Subcutaneous abdominal adipose tissue (tissue), 5 donors: ENCODE data around the gene AKAP5.
A peak's percentile ranks its signal among the peaks of the same experiment; 100 is the strongest.

ENCODE experiments used
- H3K27ac ChIP-seq: one replicate; pipeline ENCODE4 v1.7.0; 2013; ENCODE audit warnings: low read depth, mild to moderate bottlenecking, inconsistent platforms, low read length, moderate library complexity
- H3K27me3 ChIP-seq, 5 donors: one replicate each; pipeline ENCODE4 v1.7.0; 2013; ENCODE audit warnings: low read length in 5 of 5, inconsistent platforms in 1 of 5; ENCODE audit not compliant: control insufficient read depth in 5 of 5, insufficient read depth in 4 of 5
- H3K36me3 ChIP-seq, 5 donors: one replicate each; pipeline ENCODE4 v1.7.0; 2013; ENCODE audit warnings: low read length in 5 of 5; ENCODE audit not compliant: control insufficient read depth in 5 of 5, insufficient read depth in 5 of 5
- H3K4me1 ChIP-seq, 5 donors: one replicate each; pipeline ENCODE4 v1.7.0; 2013; ENCODE audit warnings: low read length in 5 of 5, mild to moderate bottlenecking in 3 of 5, moderate library complexity in 1 of 5; ENCODE audit not compliant: control insufficient read depth in 5 of 5, insufficient read depth in 5 of 5
- H3K4me3 ChIP-seq, 5 donors: one replicate each; pipeline ENCODE4 v1.7.0; 2013; ENCODE audit warnings: low read length in 5 of 5, low read depth in 1 of 5
- H3K9ac ChIP-seq, 5 donors: one replicate each; pipeline ENCODE4 v1.7.0; 2013; ENCODE audit warnings: low read length in 5 of 5, mild to moderate bottlenecking in 4 of 5, moderate library complexity in 3 of 5
- H3K9me3 ChIP-seq, 5 donors: one replicate each; pipeline ENCODE4 v1.7.0; 2013; ENCODE audit warnings: low read length in 5 of 5; ENCODE audit not compliant: control insufficient read depth in 5 of 5
- donor health status: healthy.
- donor health status: healthy.
- donor health status: healthy.
- donor health status: healthy.
- donor health status: healthy.

The AKAP5 gene

GRCh38 chr14:64465191-64465822 lies at the start of gene AKAP5:
Gene AKAP5, plus strand, starts transcription at chr14:64465499. Its CDS starts 2,896 bp downstream, at chr14:64468395.
- Histone ChIP-seq H3K9me3 (no peaks in the 10 kb centered on the region), H3K36me3 (peaks cover 2 to 15% (median 7%) of the 10 kb centered on the region in 5 donors), H3K27ac (no peak within 1 kb of the TSS), H3K9ac (peak within 1 kb of the TSS in 4 of 5 donors; percentile 17 to 71 (median 54)), H3K4me3 (peak within 1 kb of the TSS; percentile 67 to 74 (median 71)), H3K4me1 (peaks cover 0 to 25% (median 16%) of the 10 kb centered on the region in 5 donors), H3K27me3 (no peaks in the 10 kb centered on the region)

- Histone ChIP-seq H3K4me3 (no peak overlapping the region), H3K9me3 (no peaks in the 10 kb centered on the region), H3K27ac (no peak overlapping the region), H3K27me3 (no peaks in the 10 kb centered on the region), H3K9ac (no peak overlapping the region), H3K4me1 (peaks cover 0 to 3% (median 0%) of the 10 kb centered on the region in 5 donors), H3K36me3 (peaks cover 39 to 81% (median 76%) of the 10 kb centered on the region in 5 donors)
Measured at GRCh38 chr14:64416348-64416932, 48.9 kb upstream of the AKAP5 start.

- Histone ChIP-seq H3K9me3 (no peaks in the 10 kb centered on the region), H3K4me1 (peaks cover 0 to 3% (median 0%) of the 10 kb centered on the region in 5 donors), H3K27ac (no peak overlapping the region), H3K4me3 (no peak overlapping the region), H3K9ac (no peak overlapping the region), H3K36me3 (peaks cover 38 to 78% (median 73%) of the 10 kb centered on the region in 5 donors), H3K27me3 (no peaks in the 10 kb centered on the region)
Measured at GRCh38 chr14:64417055-64417770, 48.1 kb upstream of the AKAP5 start.

- peaks cover 0 to 3% (median 0%) of the 10 kb centered on the region in 5 donors for H3K4me1 ChIP-seq
- no peaks in the 10 kb centered on the region for H3K9me3 ChIP-seq
- H3K9ac ChIP-seq, result no peak overlapping the region
- H3K27ac ChIP-seq, result no peak overlapping the region
- H3K4me3 ChIP-seq, result no peak overlapping the region
- peaks cover 40 to 78% (median 74%) of the 10 kb centered on the region in 5 donors for H3K36me3 ChIP-seq
- no peaks in the 10 kb centered on the region for H3K27me3 ChIP-seq
Measured at GRCh38 chr14:64417771-64418125, 47.6 kb upstream of the AKAP5 start.

- Histone ChIP-seq H3K4me3 (no peak overlapping the region), H3K4me1 (peaks cover 0 to 3% (median 0%) of the 10 kb centered on the region in 5 donors), H3K9ac (no peak overlapping the region), H3K27me3 (no peaks in the 10 kb centered on the region), H3K27ac (no peak overlapping the region), H3K36me3 (peaks cover 40 to 75% (median 68%) of the 10 kb centered on the region in 5 donors), H3K9me3 (no peaks in the 10 kb centered on the region)
Measured at GRCh38 chr14:64419003-64419402, 46.3 kb upstream of the AKAP5 start.

GRCh38 chr14:64421166-64421565 lies 44.1 kb upstream of the AKAP5 start:
- no peaks in the 10 kb centered on the region for H3K27me3 ChIP-seq

GRCh38 chr14:64422005-64422404 lies 43.3 kb upstream of the AKAP5 start:
- no peak overlapping the region for H3K9ac ChIP-seq
- no peak overlapping the region for H3K27ac ChIP-seq
- H3K9me3 ChIP-seq, result no peaks in the 10 kb centered on the region
- H3K4me3 ChIP-seq, result no peak overlapping the region
- peaks cover 43 to 84% (median 76%) of the 10 kb centered on the region in 5 donors for H3K36me3 ChIP-seq
- H3K4me1 ChIP-seq, result no peaks in the 10 kb centered on the region
- no peaks in the 10 kb centered on the region for H3K27me3 ChIP-seq

More at GRCh38 chr14:64421166-64421565, 44.1 kb upstream of the AKAP5 start:
- Histone ChIP-seq H3K36me3 (peaks cover 42 to 82% (median 75%) of the 10 kb centered on the region in 5 donors), H3K27ac (no peak overlapping the region), H3K9me3 (no peaks in the 10 kb centered on the region), H3K4me1 (peaks cover 0 to 3% (median 0%) of the 10 kb centered on the region in 5 donors), H3K9ac (no peak overlapping the region), H3K4me3 (no peak overlapping the region)

- Histone ChIP-seq H3K4me3 (no peak overlapping the region), H3K9me3 (no peaks in the 10 kb centered on the region), H3K36me3 (peaks cover 40 to 84% (median 76%) of the 10 kb centered on the region in 5 donors), H3K9ac (no peak overlapping the region), H3K27ac (no peak overlapping the region), H3K4me1 (no peaks in the 10 kb centered on the region), H3K27me3 (no peaks in the 10 kb centered on the region)
Measured at GRCh38 chr14:64422756-64423155, 42.5 kb upstream of the AKAP5 start.

GRCh38 chr14:64423987-64424386 lies 41.3 kb upstream of the AKAP5 start:
- no peaks in the 10 kb centered on the region for H3K4me1 ChIP-seq
- H3K27ac ChIP-seq, result no peak overlapping the region
- H3K4me3 ChIP-seq, result no peak overlapping the region
- no peaks in the 10 kb centered on the region for H3K27me3 ChIP-seq
- H3K9me3 ChIP-seq, result no peaks in the 10 kb centered on the region
- peaks cover 41 to 87% (median 79%) of the 10 kb centered on the region in 5 donors for H3K36me3 ChIP-seq
- H3K9ac ChIP-seq, result no peak overlapping the region

- H3K9ac ChIP-seq, result no peak overlapping the region
- H3K9me3 ChIP-seq, result no peaks in the 10 kb centered on the region
- peaks cover 0 to 10% (median 4%) of the 10 kb centered on the region in 5 donors for H3K4me1 ChIP-seq
- H3K27ac ChIP-seq, result no peak overlapping the region
- peaks cover 45 to 83% (median 70%) of the 10 kb centered on the region in 5 donors for H3K36me3 ChIP-seq
- H3K27me3 ChIP-seq, result no peaks in the 10 kb centered on the region
- no peak overlapping the region for H3K4me3 ChIP-seq
Measured at GRCh38 chr14:64434528-64434927, 30.8 kb upstream of the AKAP5 start.
